PC-3 (cell line): ENCODE data around the gene ORMDL3.

Experiments
- EZH2 ChIP-seq: fragments of 300-600 bp; sonication (generic); IDR thresholded peaks from one replicate; pipeline ENCODE4 v1.6.1; 2017; ENCODE audit warnings: antibody characterized with exemption, mild to moderate bottlenecking, low read length; ENCODE audit not compliant: unreplicated experiment
- EZH2phosphoT487 ChIP-seq: fragments of 300-600 bp; sonication (generic); IDR thresholded peaks from 2 replicates; pipeline ENCODE4 v1.6.1; 2018; ENCODE audit warnings: mild to moderate bottlenecking, antibody characterized with exemption, low read length, borderline replicate concordance
- TF ChIP-seq, protein P1 (sequence below): fragments of 300-600 bp; sonication (generic); conservative IDR thresholded peaks from 2 replicates; pipeline ENCODE4 v1.5.1; 2017; ENCODE audit warnings: antibody characterized with exemption, low read depth, mild to moderate bottlenecking, low read length

GRCh38 chr17:39894681-39895376 is 32.6 kb downstream of the ORMDL3 start:
- TF ChIP-seq, protein P1, sequence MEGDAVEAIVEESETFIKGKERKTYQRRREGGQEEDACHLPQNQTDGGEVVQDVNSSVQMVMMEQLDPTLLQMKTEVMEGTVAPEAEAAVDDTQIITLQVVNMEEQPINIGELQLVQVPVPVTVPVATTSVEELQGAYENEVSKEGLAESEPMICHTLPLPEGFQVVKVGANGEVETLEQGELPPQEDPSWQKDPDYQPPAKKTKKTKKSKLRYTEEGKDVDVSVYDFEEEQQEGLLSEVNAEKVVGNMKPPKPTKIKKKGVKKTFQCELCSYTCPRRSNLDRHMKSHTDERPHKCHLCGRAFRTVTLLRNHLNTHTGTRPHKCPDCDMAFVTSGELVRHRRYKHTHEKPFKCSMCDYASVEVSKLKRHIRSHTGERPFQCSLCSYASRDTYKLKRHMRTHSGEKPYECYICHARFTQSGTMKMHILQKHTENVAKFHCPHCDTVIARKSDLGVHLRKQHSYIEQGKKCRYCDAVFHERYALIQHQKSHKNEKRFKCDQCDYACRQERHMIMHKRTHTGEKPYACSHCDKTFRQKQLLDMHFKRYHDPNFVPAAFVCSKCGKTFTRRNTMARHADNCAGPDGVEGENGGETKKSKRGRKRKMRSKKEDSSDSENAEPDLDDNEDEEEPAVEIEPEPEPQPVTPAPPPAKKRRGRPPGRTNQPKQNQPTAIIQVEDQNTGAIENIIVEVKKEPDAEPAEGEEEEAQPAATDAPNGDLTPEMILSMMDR, result no peak
- TF ChIP-seq EZH2 (no peak), EZH2phosphoT487 (no peak)
